ENCODE measurements around the gene SCYL1.

The SCYL1 gene

DNA sequence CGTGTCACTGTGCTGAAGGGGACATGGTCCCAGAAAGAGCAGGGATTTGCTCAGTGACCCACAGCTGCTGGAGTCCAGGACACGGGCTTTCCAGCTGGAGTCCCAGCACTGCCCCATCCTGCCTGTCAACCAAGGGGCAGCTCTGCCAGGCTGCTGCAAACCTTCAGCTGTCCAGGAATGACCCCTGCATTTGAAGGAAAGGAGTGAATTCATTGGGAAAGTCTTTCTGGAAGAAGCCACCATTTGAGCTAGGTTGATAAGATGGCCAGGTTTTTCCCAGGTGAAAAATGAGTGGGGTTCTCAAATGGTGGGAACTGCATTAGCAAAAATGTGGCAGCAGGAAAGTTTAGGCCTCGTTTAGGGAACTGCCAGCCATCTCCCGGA is 61.4 kb downstream of the SCYL1 start:
- no peak overlapping the region for H3K4me3 ChIP-seq (replicated peaks; ENCODE audit: low read depth, low read length)
- DNase-seq (ENCODE audit: extremely low read depth, low read depth) = no peak
- TF ChIP-seq, protein P1, sequence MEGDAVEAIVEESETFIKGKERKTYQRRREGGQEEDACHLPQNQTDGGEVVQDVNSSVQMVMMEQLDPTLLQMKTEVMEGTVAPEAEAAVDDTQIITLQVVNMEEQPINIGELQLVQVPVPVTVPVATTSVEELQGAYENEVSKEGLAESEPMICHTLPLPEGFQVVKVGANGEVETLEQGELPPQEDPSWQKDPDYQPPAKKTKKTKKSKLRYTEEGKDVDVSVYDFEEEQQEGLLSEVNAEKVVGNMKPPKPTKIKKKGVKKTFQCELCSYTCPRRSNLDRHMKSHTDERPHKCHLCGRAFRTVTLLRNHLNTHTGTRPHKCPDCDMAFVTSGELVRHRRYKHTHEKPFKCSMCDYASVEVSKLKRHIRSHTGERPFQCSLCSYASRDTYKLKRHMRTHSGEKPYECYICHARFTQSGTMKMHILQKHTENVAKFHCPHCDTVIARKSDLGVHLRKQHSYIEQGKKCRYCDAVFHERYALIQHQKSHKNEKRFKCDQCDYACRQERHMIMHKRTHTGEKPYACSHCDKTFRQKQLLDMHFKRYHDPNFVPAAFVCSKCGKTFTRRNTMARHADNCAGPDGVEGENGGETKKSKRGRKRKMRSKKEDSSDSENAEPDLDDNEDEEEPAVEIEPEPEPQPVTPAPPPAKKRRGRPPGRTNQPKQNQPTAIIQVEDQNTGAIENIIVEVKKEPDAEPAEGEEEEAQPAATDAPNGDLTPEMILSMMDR (IDR thresholded peaks at IDR 0.05; ENCODE audit: low read depth, low read length, missing control alignments) = no peak

- peak; percentile 56 for DNase-seq (ENCODE audit: extremely low read depth, low read depth)
- TF ChIP-seq, protein P1 (IDR thresholded peaks at IDR 0.05; ENCODE audit: low read depth, low read length, missing control alignments) = no peak
- H3K4me3 ChIP-seq (replicated peaks; ENCODE audit: low read depth, low read length) = no peak overlapping the region
Measured at GRCh38 chr11:65586676-65587075, 61.8 kb downstream of the SCYL1 start.

All from HFF-Myc (cell line).